ENCODE measurements around the gene NPSR1.

Gene NPSR1

DNA sequence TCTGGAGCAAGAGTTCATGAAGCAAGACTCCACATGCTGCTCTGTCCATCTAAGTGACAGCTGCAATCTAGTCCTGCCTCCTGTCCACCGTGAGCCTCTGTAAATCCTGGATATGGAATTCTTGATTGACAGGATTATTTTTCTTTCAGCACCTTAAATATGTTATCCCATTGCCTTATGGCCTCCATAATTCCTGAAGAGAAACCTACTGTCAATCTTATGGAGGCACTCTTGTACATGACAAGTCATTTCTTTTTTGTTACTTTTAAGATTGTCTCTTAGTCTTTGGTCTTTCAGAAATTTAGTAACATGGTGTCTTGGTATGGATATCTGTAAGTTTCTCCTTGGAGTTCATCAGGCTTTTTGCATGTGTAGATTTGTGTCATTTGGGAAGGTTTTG lies 82.8 kb downstream of the NPSR1 start:
- ATAC-seq = no peak
- Mint-ChIP-seq H3K4me1 (no peaks in the 10 kb centered on the region), H3K27ac (no peak overlapping the region), H3K4me3 (no peak overlapping the region), H3K36me3 (no peaks in the 10 kb centered on the region), H3K9me3 (peaks cover 14% of the 10 kb centered on the region), H3K27me3 (no peaks in the 10 kb centered on the region)

GRCh38 chr7:34747176-34747781 lies 89.3 kb downstream of the NPSR1 start:
- H3K9me3 Mint-ChIP-seq = peaks cover 10% of the 10 kb centered on the region
- H3K36me3 Mint-ChIP-seq = no peaks in the 10 kb centered on the region
- H3K27ac Mint-ChIP-seq = no peak overlapping the region
- H3K4me1 Mint-ChIP-seq = no peaks in the 10 kb centered on the region
- no peaks in the 10 kb centered on the region for H3K27me3 Mint-ChIP-seq
- no peak overlapping the region for H3K4me3 Mint-ChIP-seq
- ATAC-seq = no peak

GRCh38 chr7:34747867-34748727 lies 90.1 kb downstream of the NPSR1 start:
- Mint-ChIP-seq H3K4me1 (no peaks in the 10 kb centered on the region), H3K9me3 (peaks cover 3% of the 10 kb centered on the region), H3K27me3 (no peaks in the 10 kb centered on the region), H3K27ac (no peak overlapping the region), H3K4me3 (no peak overlapping the region), H3K36me3 (no peaks in the 10 kb centered on the region)
- ATAC-seq = no peak

- no peak for ATAC-seq
- Mint-ChIP-seq H3K36me3 (no peaks in the 10 kb centered on the region), H3K27ac (no peak overlapping the region), H3K4me3 (no peak overlapping the region), H3K27me3 (no peaks in the 10 kb centered on the region), H3K4me1 (no peaks in the 10 kb centered on the region), H3K9me3 (no peaks in the 10 kb centered on the region)
Observed at GRCh38 chr7:34748728-34749089, 90.7 kb downstream of the NPSR1 start.

DNA sequence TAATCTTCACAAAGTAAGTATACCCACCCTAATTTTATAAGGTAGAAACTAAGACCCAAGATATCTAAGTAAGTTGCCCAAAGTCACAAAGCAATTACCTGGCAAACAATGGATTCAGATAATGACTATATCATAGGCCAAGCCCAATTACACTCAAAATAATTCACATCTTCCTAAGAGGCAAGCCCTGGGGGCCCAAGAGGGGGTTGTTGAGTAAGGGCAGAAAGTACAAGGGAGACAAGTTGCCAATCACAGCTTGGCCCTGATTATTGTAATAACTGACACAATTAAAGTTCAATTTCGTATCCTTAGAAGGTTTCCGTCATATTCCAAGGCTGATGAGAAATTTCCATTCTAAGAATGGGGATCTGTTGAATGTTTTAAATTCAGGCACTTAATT lies 91.4 kb downstream of the NPSR1 start:
- no peaks in the 10 kb centered on the region for H3K27me3 Mint-ChIP-seq
- H3K27ac Mint-ChIP-seq = no peak overlapping the region
- H3K4me3 Mint-ChIP-seq = no peak overlapping the region
- no peaks in the 10 kb centered on the region for H3K36me3 Mint-ChIP-seq
- H3K9me3 Mint-ChIP-seq = no peaks in the 10 kb centered on the region
- ATAC-seq = no peak
- H3K4me1 Mint-ChIP-seq = no peaks in the 10 kb centered on the region

DNA sequence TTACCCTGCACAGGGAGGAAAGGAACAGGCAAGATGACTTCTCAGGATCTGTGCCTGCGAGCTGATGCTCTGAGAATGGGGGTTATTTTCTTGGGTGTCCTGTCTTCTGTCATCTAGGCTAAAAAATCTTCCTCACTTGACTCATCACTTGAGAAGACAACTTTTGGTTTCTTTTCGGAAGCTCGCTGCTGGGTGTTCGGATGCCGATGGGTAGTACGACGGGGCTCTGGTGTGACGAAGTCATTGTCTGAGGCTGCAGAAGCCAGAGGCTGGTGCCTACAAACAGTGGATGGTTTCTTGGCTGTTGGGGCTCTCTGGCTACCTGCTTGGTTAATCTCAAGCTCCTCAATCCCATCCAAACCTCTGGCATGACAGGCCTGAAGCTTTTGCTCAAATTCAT lies 92.2 kb downstream of the NPSR1 start:
- Mint-ChIP-seq H3K27ac (no peak overlapping the region), H3K4me1 (no peaks in the 10 kb centered on the region), H3K27me3 (no peaks in the 10 kb centered on the region), H3K4me3 (no peak overlapping the region), H3K9me3 (no peaks in the 10 kb centered on the region), H3K36me3 (no peaks in the 10 kb centered on the region)
- ATAC-seq = no peak

GRCh38 chr7:34750636-34751035 lies 92.6 kb downstream of the NPSR1 start:
- Mint-ChIP-seq H3K4me3 (no peak overlapping the region), H3K9me3 (no peaks in the 10 kb centered on the region), H3K27ac (no peak overlapping the region), H3K4me1 (no peaks in the 10 kb centered on the region), H3K27me3 (no peaks in the 10 kb centered on the region), H3K36me3 (no peaks in the 10 kb centered on the region)
- ATAC-seq = no peak

GRCh38 chr7:34751725-34752643 lies 94.0 kb downstream of the NPSR1 start:
- ATAC-seq = no peak
- Mint-ChIP-seq H3K27me3 (no peaks in the 10 kb centered on the region), H3K27ac (no peak overlapping the region)

DNA sequence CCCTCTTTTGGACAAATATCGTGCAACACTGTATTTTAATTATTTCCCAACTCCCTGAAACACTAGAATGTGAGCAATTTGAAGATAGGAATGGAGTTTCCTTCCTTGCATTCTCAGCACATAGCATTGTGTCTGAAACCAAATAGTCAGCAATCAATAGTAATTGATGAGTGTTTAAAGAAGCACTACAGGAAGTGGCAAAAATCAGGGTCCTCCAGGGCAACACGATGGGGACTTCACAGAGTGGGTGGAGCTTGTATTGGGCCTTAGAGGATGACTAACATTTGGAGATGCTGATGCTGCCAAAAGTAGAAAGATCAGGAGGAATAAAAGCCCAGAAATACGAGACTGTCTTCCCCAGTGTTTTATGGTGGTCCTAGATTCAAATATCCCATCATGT lies 94.9 kb downstream of the NPSR1 start:
- Mint-ChIP-seq H3K36me3 (no peaks in the 10 kb centered on the region), H3K4me1 (no peaks in the 10 kb centered on the region), H3K4me3 (no peak overlapping the region), H3K27me3 (no peaks in the 10 kb centered on the region), H3K9me3 (no peaks in the 10 kb centered on the region), H3K27ac (no peak overlapping the region)
- no peak for ATAC-seq

More at GRCh38 chr7:34751725-34752643, 94.0 kb downstream of the NPSR1 start:
- no peaks in the 10 kb centered on the region for H3K36me3 Mint-ChIP-seq
- no peaks in the 10 kb centered on the region for H3K4me1 Mint-ChIP-seq
- no peaks in the 10 kb centered on the region for H3K9me3 Mint-ChIP-seq
- no peak overlapping the region for H3K4me3 Mint-ChIP-seq

- no peaks in the 10 kb centered on the region for H3K9me3 Mint-ChIP-seq
- ATAC-seq = no peak
- no peak overlapping the region for H3K4me3 Mint-ChIP-seq
- H3K4me1 Mint-ChIP-seq = no peaks in the 10 kb centered on the region
- no peaks in the 10 kb centered on the region for H3K27me3 Mint-ChIP-seq
- no peak overlapping the region for H3K27ac Mint-ChIP-seq
- H3K36me3 Mint-ChIP-seq = no peaks in the 10 kb centered on the region
Observed at GRCh38 chr7:34755008-34755407, 97.0 kb downstream of the NPSR1 start.

GRCh38 chr7:34756025-34756437 lies 98.0 kb downstream of the NPSR1 start:
- no peak overlapping the region for H3K27ac Mint-ChIP-seq
- ATAC-seq = no peak
- no peaks in the 10 kb centered on the region for H3K9me3 Mint-ChIP-seq
- H3K4me1 Mint-ChIP-seq = no peaks in the 10 kb centered on the region
- H3K36me3 Mint-ChIP-seq = no peaks in the 10 kb centered on the region
- no peaks in the 10 kb centered on the region for H3K27me3 Mint-ChIP-seq
- no peak overlapping the region for H3K4me3 Mint-ChIP-seq

DNA sequence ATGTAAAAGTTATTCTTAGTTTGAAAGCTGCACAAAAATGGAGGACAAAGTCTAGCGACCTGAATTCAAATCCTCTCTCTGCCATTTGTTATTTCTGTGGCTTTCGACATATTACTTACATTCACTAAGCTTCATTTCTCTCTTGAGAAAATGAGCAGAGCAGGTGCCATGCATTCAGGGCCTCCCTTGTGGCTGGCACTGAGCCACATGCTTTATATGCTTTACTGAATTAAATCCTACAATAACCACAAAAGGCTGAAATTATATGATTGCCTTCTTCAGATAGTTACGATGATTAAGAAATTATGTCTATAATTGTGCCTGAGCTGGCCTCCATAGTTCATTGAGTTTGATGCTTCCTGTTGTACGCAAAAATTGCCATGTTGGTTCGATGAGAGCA lies 98.7 kb downstream of the NPSR1 start:
- Mint-ChIP-seq H3K9me3 (no peaks in the 10 kb centered on the region), H3K27ac (no peak overlapping the region), H3K36me3 (no peaks in the 10 kb centered on the region), H3K27me3 (no peaks in the 10 kb centered on the region), H3K4me3 (no peak overlapping the region), H3K4me1 (no peaks in the 10 kb centered on the region)
- no peak for ATAC-seq

- Mint-ChIP-seq H3K27me3 (no peaks in the 10 kb centered on the region), H3K27ac (no peak overlapping the region), H3K36me3 (no peaks in the 10 kb centered on the region), H3K4me3 (no peak overlapping the region), H3K4me1 (no peaks in the 10 kb centered on the region), H3K9me3 (no peaks in the 10 kb centered on the region)
- peak; percentile 15 for ATAC-seq
Observed at GRCh38 chr7:34757570-34758110, 99.6 kb downstream of the NPSR1 start.

- H3K4me3 Mint-ChIP-seq = no peak overlapping the region
- no peaks in the 10 kb centered on the region for H3K36me3 Mint-ChIP-seq
- no peaks in the 10 kb centered on the region for H3K4me1 Mint-ChIP-seq
- no peaks in the 10 kb centered on the region for H3K27me3 Mint-ChIP-seq
- ATAC-seq = no peak
- H3K27ac Mint-ChIP-seq = no peak overlapping the region
- H3K9me3 Mint-ChIP-seq = no peaks in the 10 kb centered on the region
Observed at GRCh38 chr7:34758111-34758601, 100.1 kb downstream of the NPSR1 start.

GRCh38 chr7:34759477-34760125 lies 101.6 kb downstream of the NPSR1 start:
- H3K27me3 Mint-ChIP-seq = no peaks in the 10 kb centered on the region
- ATAC-seq = no peak
- H3K4me1 Mint-ChIP-seq = no peaks in the 10 kb centered on the region
- no peak overlapping the region for H3K27ac Mint-ChIP-seq
- no peaks in the 10 kb centered on the region for H3K9me3 Mint-ChIP-seq
- H3K4me3 Mint-ChIP-seq = no peak overlapping the region
- H3K36me3 Mint-ChIP-seq = no peaks in the 10 kb centered on the region

All from stimulated activated memory B cell treated with anti-CD40 and anti-IgM and Interleukin-4, amounts not matched to agents 10 μg/mL and 1 μg/mL and 100 μg/mL, for 72 hours (primary cell).